Heart left ventricle (tissue), 13 donors: ENCODE measurements around the gene POMP.

Experiments
- POLR2A ChIP-seq, 2 donors: fragments of 450-650 bp; IDR thresholded peaks; one replicate each; pipeline ENCODE4 v1.6.1; 2017; ENCODE audit warnings: antibody characterized with exemption in 2 of 2, mild to moderate bottlenecking in 2 of 2, moderate library complexity in 2 of 2
- TF ChIP-seq, protein P1 (sequence below), 12 donors: fragments of 200-600 bp; sonication (generic) in 4 of 12; IDR thresholded peaks; one replicate each; pipeline versions ENCODE4 v1.5.0 to v1.8.0; 2018 to 2022; ENCODE audit warnings: antibody characterized with exemption in 12 of 12, mild to moderate bottlenecking in 5 of 12
- donor health status: ischemic (EF 13 %, LVEDD 7.1; RV severe dilation, severe dysfunction).
- donor health status: DM: no; HTN: yes; CAD: no.
- donor health status: DM: no; HTN: no; CAD: no.
- donor health status: ischemic (EF 25% LVEDD 6.9; RV normal size, moderate dysfunction).
- donor health status: ischemic (EF 25% LVEDD 5.7; RV mildly dilated, moderate dysfunction).
- donor health status: ischemic (EF 35%, LVEDD 5.7; RV mildly dilated, moderate dysfunction).
- donor health status: nonischemic (EF 11% LVEDD 7.7; RV severe dilation, severe dysfunction).
- donor health status: DM: yes; HTN: yes; CAD: no.
- donor health status: PGD.
- donor health status: ischemic (EF 29% LVEDD 5.4; RV normal size, mild dysfunction).
- donor health status: nonischemic (EF 23%, LVEDD 6.1; RV moderate dilation, normal function).

DNA sequence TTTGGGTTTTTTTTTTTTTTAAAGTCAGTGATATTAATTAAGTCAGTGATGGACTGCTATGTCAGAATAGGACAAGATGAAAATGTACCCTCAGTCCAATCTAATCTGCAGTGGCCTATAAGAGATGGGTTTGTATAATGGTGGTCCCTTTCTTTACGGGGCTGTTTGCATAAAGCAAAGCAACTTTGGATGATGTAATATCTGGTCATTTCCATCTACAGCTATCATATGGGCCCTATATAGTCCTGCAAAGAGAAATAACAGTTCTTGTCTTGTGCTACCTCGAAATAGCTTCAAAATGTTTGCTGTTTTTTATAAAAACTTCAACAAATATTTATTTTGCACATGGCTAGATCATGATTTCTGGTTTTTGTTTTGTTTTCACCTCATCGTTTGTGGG, 20.2 kb upstream of the POMP start:
- no peak for TF ChIP-seq POLR2A (IDR thresholded peaks at IDR 0.05)
- TF ChIP-seq, protein P1, sequence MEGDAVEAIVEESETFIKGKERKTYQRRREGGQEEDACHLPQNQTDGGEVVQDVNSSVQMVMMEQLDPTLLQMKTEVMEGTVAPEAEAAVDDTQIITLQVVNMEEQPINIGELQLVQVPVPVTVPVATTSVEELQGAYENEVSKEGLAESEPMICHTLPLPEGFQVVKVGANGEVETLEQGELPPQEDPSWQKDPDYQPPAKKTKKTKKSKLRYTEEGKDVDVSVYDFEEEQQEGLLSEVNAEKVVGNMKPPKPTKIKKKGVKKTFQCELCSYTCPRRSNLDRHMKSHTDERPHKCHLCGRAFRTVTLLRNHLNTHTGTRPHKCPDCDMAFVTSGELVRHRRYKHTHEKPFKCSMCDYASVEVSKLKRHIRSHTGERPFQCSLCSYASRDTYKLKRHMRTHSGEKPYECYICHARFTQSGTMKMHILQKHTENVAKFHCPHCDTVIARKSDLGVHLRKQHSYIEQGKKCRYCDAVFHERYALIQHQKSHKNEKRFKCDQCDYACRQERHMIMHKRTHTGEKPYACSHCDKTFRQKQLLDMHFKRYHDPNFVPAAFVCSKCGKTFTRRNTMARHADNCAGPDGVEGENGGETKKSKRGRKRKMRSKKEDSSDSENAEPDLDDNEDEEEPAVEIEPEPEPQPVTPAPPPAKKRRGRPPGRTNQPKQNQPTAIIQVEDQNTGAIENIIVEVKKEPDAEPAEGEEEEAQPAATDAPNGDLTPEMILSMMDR (IDR thresholded peaks at IDR 0.05) = no peak
